Urothelium cell line (cell line): ENCODE measurements around the gene COX7B.
A peak's percentile ranks its signal among the peaks of the same experiment; 100 is the strongest.
"Not testable (repeated sequence)": the region's sequence is repeated elsewhere in the genome, so short reads cannot be mapped to it uniquely, and the experiment has no call there.

Experiments used
- DNase-seq: peaks from one replicate; pipeline ENCODE4 v3.0.0; 2011; ENCODE audit warnings: low spot score, mixed read lengths
- FAIRE-seq: peaks from 2 replicates; lab custom pipeline; 2011; peaks lifted over from hg19 to GRCh38; lab: Jason Lieb, UNC

COX7B gene, protein sequence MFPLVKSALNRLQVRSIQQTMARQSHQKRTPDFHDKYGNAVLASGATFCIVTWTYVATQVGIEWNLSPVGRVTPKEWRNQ

DNA sequence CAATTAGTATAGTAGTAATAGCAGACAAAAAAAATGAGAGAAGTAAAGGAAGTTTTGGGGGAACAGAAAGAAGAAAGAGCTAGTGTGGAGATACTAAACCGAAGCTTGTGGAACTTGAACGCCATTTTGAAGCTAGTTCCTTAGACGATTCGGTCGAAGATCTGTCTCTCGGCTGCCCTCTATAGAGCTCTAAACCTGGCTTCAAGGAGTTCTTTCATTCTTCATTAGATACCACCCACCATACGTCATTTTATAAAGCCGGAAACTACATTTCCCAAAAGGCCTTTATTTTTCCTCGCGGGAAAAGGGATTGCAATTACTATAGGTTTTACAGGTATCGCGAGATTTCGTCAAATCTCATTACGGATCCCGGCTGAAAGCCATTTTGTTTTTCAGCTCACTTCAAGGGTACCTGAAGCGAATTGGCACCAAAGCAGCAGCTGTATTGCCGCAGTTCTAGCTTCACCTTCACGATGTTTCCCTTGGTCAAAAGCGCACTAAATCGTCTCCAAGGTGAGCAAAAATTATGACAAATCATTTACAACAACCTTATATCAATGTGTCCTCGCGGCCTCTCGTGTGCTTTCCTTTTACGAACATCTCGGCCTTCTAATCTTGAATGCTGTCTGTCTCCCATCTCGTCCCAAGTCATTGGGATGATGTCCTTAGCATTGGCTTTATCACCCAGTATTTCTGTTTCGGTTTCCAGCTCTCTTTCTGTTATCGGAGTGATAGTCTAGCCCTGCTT is at the start of gene COX7B:
TSS of gene COX7B (plus strand) at position 388 of the 748 bp plus-strand sequence. CDS start at position 474, 86 bp downstream.
- peak; percentile 62 for DNase-seq
- no peak for FAIRE-seq

DNA sequence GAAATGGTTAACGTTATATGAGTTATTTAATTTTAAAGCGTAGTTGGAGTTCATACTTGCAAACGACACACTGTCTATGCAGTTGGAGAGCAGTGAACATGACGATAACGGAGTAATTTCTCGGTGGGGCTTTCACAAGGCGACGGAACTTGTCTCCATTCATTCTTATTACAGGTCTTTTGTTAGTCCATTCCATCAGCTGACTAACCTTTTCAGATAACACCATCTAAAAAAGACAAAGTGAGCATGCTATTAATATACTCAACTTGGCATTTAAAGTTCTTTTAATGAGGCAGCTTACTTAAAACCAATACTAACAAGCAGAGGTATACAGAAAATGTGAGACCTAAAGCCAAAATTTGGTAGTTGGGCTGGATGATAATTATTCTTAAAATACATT is 23.9 kb upstream of the COX7B start:
- no peak for DNase-seq
- no peak for FAIRE-seq

DNA sequence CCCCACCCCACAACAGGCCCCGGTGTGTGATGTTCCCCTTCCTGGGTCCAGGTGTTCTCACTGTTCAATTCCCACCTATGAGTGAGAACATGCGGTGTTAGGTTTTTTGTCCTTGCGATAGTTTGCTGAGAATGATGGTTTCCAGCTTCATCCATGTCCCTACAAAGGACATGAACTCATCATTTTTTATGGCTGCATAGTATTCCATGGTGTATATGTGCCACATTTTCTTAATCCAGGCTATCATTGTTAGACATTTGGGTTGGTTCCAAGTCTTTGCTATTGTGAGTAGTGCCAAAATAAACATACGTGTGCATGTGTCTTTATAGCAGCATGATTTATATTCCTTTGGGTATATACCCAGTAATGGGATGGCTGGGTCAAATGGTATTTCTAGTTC is 17.9 kb upstream of the COX7B start:
- FAIRE-seq, DNase-seq: not testable (repeated sequence)

DNA sequence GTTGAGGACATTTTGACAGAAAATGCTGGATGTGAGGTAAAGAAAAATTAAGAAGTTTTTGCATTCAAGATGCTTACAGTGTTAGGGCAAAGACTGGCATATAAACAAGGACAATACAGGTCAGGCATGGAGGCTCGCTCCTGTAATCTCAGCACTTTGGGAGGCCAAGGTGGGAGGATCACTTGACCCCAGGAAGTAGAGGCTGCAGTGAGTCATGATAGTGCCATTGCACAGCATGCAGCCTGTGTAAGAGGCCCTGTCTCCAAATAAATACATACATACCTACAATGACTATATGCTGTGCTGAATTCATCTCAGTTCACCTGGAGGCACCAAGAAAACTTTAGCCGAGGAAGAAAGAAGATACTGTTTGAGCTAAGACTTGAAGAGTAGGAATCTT is 6.4 kb upstream of the COX7B start:
- DNase-seq (no peak), FAIRE-seq (no peak)

DNA sequence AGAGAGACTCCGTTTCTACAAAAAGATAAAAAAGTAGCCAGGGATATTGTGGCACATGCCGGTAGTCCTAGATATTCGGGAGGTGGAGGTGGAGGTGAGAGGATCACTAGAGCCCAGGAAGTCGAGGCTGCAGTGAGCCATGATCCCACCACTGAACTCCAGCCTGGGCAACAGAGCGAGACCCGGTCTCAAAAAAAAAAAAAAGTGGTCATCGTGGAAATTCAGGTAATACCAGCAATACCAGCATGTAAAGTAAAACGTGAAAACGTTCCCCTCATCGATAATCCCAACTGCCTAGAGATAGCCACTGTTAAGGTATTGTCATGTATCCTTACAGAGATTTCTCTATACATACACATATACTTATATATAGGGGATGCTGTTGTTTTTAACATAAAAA is 5.6 kb upstream of the COX7B start:
- no peak for DNase-seq
- FAIRE-seq, result no peak

DNA sequence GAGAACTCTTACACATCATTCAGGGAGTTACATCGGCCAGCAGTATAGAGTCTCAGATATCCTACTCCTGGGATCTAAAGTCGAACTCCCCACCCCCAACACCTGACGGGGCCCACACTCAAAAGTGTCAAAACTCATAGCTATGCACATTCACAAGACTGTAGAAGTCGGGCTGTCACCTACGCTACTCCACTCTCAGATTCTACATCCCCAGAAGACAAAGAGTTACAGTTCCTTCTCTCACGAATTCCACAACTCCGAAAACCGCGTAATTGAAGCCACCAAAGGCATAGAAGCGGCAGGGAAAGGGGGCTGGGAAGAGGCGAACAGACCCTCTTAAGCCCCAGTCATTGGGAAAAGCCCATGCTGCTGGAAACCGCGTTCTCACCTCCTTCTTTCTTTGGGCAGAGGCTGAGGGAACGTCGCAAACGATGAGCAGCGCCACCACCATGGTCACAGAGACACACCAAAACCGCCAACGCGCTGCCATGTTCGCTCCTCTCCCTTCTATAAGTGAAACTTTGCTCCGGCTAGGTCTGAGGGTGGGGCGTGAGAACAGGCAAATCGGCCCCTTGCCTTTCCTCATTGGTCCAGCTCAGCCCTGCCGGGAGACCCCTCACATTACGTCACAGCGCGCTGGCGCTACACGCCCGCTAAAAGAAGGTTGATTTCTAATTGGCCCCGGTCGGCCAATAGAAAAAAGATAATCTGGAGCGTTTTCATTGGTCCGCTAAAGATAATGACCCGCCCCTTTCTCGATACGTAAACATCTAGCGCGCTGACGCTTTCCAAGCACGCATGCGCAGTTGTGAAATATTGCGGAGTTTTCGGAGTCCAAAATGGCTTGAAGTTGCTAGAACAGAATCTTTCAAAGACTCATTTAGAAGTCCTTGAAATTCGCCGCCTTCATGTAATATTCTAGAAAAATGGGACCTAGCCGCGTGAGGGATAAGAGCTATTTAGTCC is 4.1 kb upstream of the COX7B start, which contains the start of gene MAGT1:
TSS of gene MAGT1 (minus strand) at position 515 of the 966 bp plus-strand sequence. CDS start at position 490, 25 bp downstream.
- peak; percentile 87 for DNase-seq
- FAIRE-seq, result no peak

DNA sequence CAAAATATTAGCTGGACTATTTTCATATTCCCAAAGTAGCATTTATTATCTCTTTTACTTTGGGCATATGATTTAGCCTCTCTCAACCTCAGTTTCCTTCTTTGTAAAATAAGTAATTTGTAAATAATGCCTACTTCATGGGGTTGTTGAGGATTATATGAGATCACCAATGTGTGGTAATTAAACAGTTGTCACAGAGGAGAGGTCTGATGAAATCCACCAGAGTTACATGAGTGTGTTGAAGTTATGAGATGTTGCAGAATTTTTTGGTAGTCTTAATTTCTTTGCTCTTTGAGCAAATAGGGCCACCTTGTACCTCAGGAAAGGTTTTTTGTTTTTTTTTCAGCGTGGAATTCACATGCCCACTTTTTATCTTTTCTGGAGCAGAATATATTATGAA is 1.4 kb downstream of the COX7B start:
- FAIRE-seq, result no peak
- no peak for DNase-seq

DNA sequence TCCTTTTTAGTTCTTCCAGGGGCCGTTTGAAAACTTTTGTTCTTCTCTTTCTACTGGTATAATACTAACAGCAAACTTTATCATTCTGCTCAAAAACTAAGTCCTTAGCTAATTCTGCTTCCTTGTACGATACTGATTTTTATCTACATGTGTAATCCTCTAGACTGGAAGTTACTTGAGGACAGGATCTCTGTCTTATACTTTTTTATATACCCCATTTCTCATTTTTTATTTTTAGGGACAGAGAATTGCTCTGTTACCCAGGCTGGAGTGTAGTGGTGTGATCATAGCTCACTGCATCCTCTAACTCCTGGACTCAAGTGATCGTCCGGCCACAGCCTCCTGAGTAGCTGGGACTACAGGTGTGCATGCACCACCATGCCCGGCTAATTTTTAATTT is 2.2 kb downstream of the COX7B start:
- FAIRE-seq (no peak), DNase-seq (no peak)

DNA sequence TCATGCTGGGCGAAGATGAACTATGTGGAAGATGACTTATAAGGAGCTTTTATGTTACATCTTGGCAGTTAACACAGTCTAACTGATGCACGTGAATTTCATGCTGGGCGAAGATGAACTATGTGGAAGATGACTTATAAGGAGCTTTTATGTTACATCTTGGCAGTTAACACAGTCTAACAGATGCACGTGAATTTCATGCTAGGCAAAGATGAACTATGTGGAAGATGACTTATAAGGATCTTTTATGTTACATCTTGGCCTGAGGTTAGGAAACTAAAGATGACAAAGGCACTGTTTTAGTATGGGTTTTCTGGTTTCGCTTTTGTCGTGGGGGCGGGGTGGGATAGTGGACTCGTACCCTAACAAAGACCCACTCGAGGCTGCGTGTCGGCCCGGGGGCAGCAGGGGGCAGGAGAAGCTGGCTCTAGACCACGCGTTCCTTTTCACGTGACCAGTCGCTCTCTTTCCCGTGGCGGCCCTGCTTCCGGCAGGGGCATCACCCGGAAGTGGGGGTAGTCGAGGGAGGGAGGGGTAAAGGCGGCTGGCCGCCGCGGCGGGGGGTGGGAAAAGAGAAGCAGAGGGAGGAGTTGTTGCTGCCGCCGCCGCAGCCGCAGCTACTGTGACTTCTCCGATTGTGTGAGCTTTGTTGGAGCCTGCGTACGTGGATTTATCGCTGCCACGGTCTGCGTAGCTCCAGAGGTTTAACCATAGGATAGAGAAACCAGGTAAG is 11.0 kb downstream of the COX7B start, which contains the start of gene ATP7A:
TSS of gene ATP7A (plus strand) at position 586 of the 733 bp plus-strand sequence. CDS start 60,949 bp downstream, outside the sequence.
- DNase-seq (peak; percentile 88), FAIRE-seq (peak; percentile 23)

DNA sequence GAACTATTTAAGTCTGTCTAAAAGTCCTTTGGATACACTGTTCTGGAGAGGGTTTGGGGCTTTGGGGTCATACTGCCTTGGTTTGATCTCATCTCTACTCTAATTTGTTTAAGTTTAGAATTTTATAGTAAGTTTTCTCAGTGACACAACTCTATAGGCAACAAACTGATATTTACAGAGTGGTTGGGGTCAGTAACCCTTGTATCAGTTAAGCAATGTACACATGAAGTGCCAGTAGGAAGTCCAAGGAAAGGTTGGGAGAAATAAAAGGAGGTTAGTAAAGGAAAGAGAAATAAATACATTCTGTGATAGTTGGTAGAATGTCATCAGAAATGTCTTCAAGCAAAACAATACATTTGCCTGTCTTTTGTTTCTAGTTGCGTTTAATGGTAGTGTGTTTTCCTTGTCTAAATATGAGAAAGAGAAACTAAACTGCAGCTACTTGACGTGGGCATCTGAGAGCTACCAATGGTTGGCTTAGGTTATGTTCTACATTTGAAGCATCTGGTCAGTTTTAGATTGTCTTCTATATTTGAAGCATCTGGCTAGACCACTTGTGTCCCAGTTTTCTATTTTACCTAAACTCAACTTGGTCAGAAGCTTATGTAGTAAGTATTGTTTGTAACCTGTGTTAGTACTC is 18.1 kb downstream of the COX7B start:
- FAIRE-seq, result no peak

DNA sequence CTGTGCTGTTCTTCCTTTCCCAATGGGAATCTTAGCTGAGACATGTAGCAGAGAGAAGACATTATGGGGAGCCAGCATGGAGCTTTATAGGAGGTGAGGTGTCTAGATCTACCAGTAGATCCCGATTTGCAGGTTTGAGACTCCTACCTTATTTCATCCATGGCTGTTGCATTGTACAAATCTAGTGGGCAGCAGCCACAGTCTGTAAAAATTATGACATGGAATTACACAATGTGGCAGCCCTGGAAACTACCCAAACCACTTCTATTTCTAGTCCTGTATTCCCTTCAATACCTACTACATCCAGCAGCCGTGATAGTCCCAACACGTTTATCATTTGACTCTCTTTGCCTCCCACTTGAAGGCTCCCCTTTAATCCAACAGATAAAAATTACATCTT is 19.3 kb downstream of the COX7B start:
- no peak for DNase-seq
- no peak for FAIRE-seq

More for the DNA sequence above, 18.1 kb downstream of the COX7B start:
- no peak for DNase-seq

DNA sequence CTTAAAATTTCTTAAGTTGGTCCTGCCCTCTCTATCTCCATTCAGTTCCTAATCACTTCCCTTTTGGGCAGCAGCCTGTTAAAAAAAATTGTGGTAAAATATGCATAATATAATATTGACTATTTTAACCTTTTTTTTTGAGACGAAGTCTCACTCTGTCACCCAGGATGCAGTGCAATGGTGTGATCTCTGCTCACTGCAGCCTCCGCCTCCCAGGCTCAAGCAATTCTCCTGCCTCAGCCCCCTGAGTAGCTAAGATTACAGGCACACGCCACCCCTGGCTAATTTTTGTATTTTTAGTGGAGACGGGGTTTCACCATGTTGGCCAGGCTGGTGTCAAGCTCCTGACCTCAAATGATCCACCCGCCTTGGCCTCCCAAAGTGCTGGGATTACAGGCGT is 20.1 kb downstream of the COX7B start:
- not testable (repeated sequence) for FAIRE-seq, DNase-seq

DNA sequence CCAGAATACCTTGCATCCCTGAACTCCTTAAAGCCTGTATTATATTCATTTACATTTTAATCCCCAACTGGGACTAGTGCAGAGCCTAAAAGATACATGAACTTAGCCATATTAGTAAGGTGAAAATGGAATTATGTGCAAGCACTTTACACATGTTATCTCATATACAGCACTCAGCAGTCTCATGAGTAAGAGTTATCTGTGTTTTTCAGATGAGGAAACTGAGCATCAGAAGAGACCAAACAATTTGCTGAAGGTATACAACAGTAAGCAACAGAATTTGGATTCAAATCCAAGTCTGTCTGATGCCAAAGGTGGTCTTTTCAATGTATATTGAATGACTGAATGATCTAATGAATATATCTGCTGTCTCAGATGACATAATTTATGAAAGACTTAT is 23.5 kb downstream of the COX7B start:
- no peak for FAIRE-seq
- DNase-seq, result no peak

DNA sequence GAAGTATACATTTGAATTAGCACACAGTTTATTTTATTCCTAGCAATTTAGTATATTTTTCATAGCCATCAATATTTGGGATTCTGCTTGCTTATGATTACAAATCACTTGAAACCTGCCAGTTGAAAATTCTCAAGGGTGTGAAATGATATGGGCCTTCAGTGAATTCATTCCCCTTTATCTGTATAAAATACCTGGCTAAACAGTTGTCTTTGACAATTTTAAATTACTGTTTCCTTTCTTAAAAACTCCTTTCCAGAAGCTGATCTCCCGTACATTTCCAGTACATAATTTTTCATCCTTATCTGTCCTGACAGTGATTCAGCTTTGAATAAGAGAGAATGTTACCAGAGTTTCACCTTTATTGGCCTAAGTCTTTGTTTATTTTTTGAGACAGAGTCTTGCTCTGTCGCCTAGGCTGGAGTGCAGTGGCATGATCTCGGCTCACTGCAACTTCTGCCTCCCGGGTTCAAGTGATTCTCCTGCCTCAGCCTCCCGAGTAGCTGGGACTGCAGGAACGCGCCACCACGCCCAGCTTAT is 25.1 kb downstream of the COX7B start:
- DNase-seq (no peak), FAIRE-seq (no peak)

DNA sequence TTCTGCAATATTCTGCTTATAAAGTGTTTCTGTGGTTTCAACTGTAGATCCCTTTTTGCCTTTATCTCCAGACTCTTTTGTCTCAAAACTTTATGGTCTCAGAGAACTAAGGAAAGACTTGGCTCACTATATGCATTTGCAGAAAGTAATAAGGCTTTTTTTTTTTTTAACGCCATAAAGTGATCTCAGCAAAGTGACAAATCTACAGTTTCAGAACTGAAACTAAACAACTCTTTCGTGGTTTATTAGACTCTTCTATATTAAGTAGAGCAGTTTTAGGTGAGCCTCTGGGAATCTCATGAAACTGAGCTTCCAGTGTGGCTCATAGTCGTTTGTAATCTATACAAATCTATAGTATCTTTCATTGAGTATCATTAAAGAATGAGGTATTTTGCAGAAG is 26.5 kb downstream of the COX7B start:
- FAIRE-seq (no peak), DNase-seq (no peak)

DNA sequence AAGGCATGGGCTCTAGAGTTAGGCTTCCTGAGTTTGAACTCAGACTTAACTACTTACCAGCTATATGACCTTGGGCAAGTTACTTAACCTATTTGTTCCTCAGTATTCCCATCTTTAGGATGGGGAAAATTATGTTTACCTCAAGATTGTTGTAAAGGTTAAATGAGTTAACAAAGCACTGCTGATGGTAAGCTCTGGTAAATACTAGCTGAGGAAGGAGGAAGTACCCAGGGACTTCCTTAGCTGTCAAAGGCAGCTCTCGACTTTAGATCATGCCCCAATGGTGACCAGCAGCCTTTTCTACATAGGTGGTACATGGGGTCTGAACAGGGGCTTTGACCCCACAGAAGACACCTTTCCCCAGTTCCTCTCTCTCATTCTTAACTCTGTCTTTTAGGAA is 31.3 kb downstream of the COX7B start:
- DNase-seq (no peak), FAIRE-seq (no peak)

DNA sequence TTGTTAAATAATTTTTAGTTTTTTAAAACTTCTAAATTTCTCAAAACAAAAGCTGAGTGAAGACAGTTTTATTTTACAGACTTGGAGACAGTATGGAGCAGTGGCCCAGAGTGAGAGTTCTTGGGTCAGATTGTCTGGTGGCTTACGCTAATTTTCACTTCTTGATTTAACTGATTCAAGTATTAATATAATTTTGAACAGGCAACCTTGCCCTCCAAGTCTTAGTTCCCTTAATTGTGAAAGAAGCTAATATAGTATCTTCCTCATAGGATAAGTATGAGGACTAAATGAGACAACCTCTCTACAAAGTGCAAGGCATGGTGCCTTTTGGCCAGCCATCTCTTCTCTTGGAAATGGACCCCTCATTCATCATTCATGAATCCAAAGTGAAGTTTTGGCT is 36.6 kb downstream of the COX7B start:
- FAIRE-seq (no peak), DNase-seq (no peak)

DNA sequence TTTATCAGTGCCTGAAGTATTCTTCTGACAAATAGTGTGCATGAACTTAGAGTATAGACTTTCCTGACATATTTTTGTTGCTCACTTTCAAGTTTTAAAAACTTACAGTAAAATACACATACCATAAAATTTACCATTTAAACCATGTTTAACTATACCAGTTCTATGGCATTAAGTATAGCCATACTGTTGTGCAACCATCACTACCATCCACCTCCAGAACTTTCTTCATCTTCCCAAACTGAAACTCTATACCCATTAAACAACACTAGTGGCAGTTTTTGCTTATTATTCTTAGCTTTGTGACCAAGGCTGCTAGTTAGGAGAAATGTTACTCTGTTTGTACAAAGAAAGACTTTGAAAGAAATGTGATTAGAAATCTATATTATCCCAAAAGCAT is 37.0 kb downstream of the COX7B start:
- FAIRE-seq, result no peak

DNA sequence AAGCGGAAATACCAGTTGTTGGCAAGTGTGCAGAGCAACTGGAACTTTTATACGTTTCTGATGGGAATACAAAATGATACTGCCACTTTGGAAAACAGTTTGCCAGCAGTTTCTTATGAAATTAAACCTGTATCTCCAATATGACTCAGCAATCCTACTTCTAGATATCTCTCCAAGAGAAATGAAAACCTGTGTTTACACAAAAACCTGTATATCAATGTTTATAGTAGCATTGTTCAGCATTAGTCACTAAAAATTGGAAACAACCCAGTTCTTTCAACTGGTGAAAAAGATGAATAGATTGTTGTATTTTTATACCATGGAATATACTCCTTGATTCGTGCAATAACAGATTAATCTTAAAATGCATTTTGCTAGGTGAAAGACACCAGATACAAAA is 38.0 kb downstream of the COX7B start:
- no peak for DNase-seq
- FAIRE-seq, result no peak

More for the DNA sequence above, 37.0 kb downstream of the COX7B start:
- no peak for DNase-seq
